Keratinocyte (primary cell): Measurements from ENCODE around the gene RCE1.

ENCODE experiments used
- CTCF ChIP-seq, 3 experiments: IDR thresholded peaks in 1 of 3; conservative IDR thresholded peaks in 1 of 3; optimal IDR thresholded peaks in 1 of 3; 2 replicates in 2 of 3; 3 replicates in 1 of 3; pipeline versions ENCODE3 to v1.5.1; 2011; ENCODE audit warnings: low read length in 3 of 3, mild to moderate bottlenecking in 3 of 3, moderate library complexity in 2 of 3, control low read depth in 1 of 3, inconsistent platforms in 1 of 3; ENCODE audit not compliant: insufficient read depth in 2 of 3; ENCODE audit errors: extremely low read depth in 1 of 3
- EZH2 ChIP-seq: IDR thresholded peaks from one replicate; pipeline ENCODE4 v1.6.1; 2012; ENCODE audit warnings: inconsistent platforms, mild to moderate bottlenecking, low read length, moderate library complexity

GRCh38 chr11:66887526-66887925, 44.3 kb downstream of the RCE1 start:
- TF ChIP-seq CTCF (optimal IDR thresholded peaks at IDR 0.05 in 1 of 3, IDR thresholded peaks at IDR 0.05 in 1 of 3, conservative IDR thresholded peaks at IDR 0.05 in 1 of 3; ENCODE audit: extremely low read depth in 1 of 3, insufficient read depth in 2 of 3, low read length in 3 of 3), result no peak
- no peak for TF ChIP-seq EZH2
